ENCODE results near the gene RASSF5. TPM values are rescaled to one million over a fixed set of nuclear protein-coding genes. Genes with fewer than 3 reads are reported as not detected.

The RASSF5 gene
- total RNA-seq, 4 donors from 2014 or later: 0.77 to 5.3 (median 3.2) TPM

DNA sequence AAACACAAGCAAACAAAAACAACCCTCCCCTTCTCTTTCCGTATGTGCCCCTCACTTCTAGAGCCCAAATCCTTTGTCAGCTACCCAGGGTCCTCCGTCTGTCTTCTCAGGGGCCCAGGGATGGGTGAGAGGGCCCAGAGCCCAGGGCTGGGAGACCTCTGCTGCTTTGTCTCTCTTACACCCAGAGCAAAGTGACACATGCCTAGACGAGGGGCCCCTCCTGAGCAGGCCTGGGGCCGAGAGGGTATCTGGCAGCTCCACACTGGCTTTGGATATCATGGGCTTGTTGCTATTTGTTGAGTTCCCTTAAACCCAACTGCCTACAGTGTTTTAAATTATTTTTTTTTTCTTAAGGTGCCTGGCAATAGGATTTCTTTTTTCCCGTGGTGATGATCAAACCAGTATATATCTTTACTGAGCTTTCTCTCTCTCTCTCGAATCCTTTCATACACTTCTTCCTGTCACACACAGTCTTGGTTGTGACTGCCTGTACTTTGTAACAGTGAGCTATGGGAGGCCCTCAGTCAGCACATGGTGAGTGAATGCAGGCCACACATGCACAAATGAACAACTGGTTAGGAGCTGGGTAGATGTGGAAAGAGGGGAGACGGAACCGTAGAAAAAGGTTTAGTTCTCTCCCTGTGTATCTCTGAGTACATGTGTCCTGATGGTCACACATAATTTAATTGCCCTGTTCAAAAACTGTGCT lies 14.5 kb downstream of the RASSF5 start:
- no peak overlapping the region for H3K27ac ChIP-seq
- no peak for DNase-seq
- H3K9me3 ChIP-seq: no peaks in the 10 kb centered on the region
- intact Hi-C loops (cut with DNase I; ENCODE audit: low total_unique reads): no loop called here
- no peaks in the 10 kb centered on the region for H3K36me3 ChIP-seq
- H3K4me1 ChIP-seq: no peaks in the 10 kb centered on the region
- H3K4me3 ChIP-seq: no peak overlapping the region
- TF ChIP-seq POLR2A (IDR thresholded peaks at IDR 0.05): no peak
- TF ChIP-seq CTCF (IDR thresholded peaks at IDR 0.05): no peak
- H3K27me3 ChIP-seq: no peaks in the 10 kb centered on the region

DNA sequence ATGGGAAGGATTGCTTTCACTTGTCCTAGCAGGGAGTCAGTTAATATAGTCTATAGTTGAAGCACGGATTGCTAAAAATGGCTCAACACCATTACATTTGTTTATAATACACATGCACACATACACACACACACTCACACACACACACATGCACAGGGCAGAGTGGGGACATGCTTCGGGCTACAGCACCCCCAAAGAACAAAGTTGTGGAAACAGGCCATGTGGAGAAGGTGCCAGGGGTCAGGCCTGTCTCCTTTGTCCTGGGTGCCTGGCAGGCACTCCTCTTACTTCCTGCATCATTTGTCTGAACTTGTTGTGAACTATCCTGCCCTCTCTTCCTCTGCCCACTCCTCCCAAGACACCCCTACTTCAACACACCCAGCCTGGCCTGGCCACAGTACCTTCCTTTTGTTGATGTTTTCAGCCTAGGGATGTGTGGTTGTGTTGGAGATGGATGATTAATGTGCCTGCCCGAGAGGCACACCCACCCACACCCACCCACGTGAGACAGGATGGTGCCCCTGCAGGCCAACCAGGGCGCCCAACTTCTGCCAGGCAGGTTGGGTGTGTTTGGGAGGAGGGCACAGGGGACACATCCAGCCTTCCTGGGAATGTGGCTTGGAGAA lies 17.5 kb downstream of the RASSF5 start:
- intact Hi-C loops (cut with DNase I; ENCODE audit: low total_unique reads): no loop called here

GRCh38 chr1:206526064-206526911 lies 19.0 kb downstream of the RASSF5 start:
- H3K36me3 ChIP-seq: no peaks in the 10 kb centered on the region
- TF ChIP-seq CTCF (IDR thresholded peaks at IDR 0.05): no peak
- no peak for TF ChIP-seq POLR2A (IDR thresholded peaks at IDR 0.05)
- H3K9me3 ChIP-seq: no peaks in the 10 kb centered on the region
- H3K4me3 ChIP-seq: no peak overlapping the region
- H3K27me3 ChIP-seq: no peaks in the 10 kb centered on the region
- H3K4me1 ChIP-seq: no peaks in the 10 kb centered on the region
- DNase-seq: no peak
- H3K27ac ChIP-seq: no peak overlapping the region
- intact Hi-C loops (cut with DNase I; ENCODE audit: low total_unique reads): no loop called here

More for the DNA sequence above, 17.5 kb downstream of the RASSF5 start:
- H3K9me3 ChIP-seq: no peaks in the 10 kb centered on the region
- no peak overlapping the region for H3K27ac ChIP-seq
- DNase-seq: no peak
- H3K27me3 ChIP-seq: no peaks in the 10 kb centered on the region
- H3K36me3 ChIP-seq: no peaks in the 10 kb centered on the region
- no peak overlapping the region for H3K4me3 ChIP-seq
- TF ChIP-seq CTCF (IDR thresholded peaks at IDR 0.05) (no peak), POLR2A (IDR thresholded peaks at IDR 0.05) (no peak)
- no peaks in the 10 kb centered on the region for H3K4me1 ChIP-seq

DNA sequence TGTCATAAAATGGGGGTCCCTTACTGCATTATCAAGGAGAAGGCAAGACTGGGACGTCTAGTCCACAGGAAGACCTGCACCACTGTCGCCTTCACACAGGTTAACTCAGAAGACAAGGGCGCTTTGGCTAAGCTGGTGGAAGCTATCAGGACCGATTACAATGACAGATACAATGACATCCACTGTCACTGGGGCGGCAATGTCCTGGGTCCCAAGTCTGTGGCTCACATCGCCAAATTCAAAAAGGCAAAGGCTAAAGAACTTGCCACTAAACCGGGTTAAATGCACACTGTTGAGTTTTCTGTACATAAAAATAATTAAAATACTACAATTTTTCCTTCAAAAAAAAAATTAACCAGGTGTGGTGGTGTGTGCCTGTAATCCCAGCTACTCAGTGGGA lies 22.1 kb downstream of the RASSF5 start:
- no peak for TF ChIP-seq CTCF (IDR thresholded peaks at IDR 0.05)
- no peak for TF ChIP-seq POLR2A (IDR thresholded peaks at IDR 0.05)
- H3K4me3 ChIP-seq: no peak overlapping the region
- H3K36me3 ChIP-seq: no peaks in the 10 kb centered on the region
- intact Hi-C loops (cut with DNase I; ENCODE audit: low total_unique reads): no loop called here
- H3K27me3 ChIP-seq: no peaks in the 10 kb centered on the region
- no peaks in the 10 kb centered on the region for H3K9me3 ChIP-seq
- no peak overlapping the region for H3K27ac ChIP-seq
- no peak for DNase-seq
- no peaks in the 10 kb centered on the region for H3K4me1 ChIP-seq

GRCh38 chr1:206532368-206532767 lies 25.0 kb downstream of the RASSF5 start:
- intact Hi-C loops (cut with DNase I; ENCODE audit: low total_unique reads): no loop called here
- no peak for TF ChIP-seq CTCF (IDR thresholded peaks at IDR 0.05)
- no peak for TF ChIP-seq POLR2A (IDR thresholded peaks at IDR 0.05)
- no peak for DNase-seq
- Histone ChIP-seq H3K9me3 (no peaks in the 10 kb centered on the region), H3K4me3 (no peak overlapping the region), H3K27me3 (no peaks in the 10 kb centered on the region), H3K4me1 (no peaks in the 10 kb centered on the region), H3K27ac (no peak overlapping the region), H3K36me3 (no peaks in the 10 kb centered on the region)

Measured in uterus (tissue), 4 donors.